Fibroblast of lung (primary cell): ENCODE measurements around the gene KITLG. TPM values are rescaled to one million over a fixed set of nuclear protein-coding genes. Genes with fewer than 3 reads are reported as not detected.

Source experiments
- DNase-seq, 2 donors: peaks; one replicate each; pipeline versions ENCODE4 v3.0.0 to v3.0.0-alpha.2; 2010; ENCODE audit warnings: low read depth in 2 of 2
- H2AFZ ChIP-seq: 2 replicates; pipeline ENCODE4 v1.5.1; 2012; ENCODE audit warnings: low read length, control low read depth, inconsistent platforms
- H3K27ac ChIP-seq: 2 replicates; pipeline ENCODE4 v1.5.1; 2011; ENCODE audit warnings: low read length, control low read depth; ENCODE audit not compliant: insufficient read depth
- H3K27me3 ChIP-seq: 2 replicates; pipeline ENCODE4 v1.5.1; 2011; ENCODE audit warnings: mild to moderate bottlenecking, low read length; ENCODE audit not compliant: control insufficient read depth, insufficient read depth
- H3K36me3 ChIP-seq: 2 replicates; pipeline ENCODE4 v1.5.1; 2011; ENCODE audit warnings: low read length; ENCODE audit not compliant: control insufficient read depth, insufficient read depth
- H3K4me1 ChIP-seq: 2 replicates; pipeline ENCODE4 v1.5.1; 2011; ENCODE audit warnings: low read length; ENCODE audit not compliant: control insufficient read depth, insufficient read depth; ENCODE audit errors: extremely low read depth
- H3K4me2 ChIP-seq: 2 replicates; pipeline ENCODE4 v1.5.1; 2011; ENCODE audit warnings: low read length, control low read depth; ENCODE audit not compliant: insufficient read depth; ENCODE audit errors: extremely low read depth
- H3K4me3 ChIP-seq, 4 experiments: fragments of 200-600 bp in 1 of 4; sonication (generic) in 1 of 4; replicated peaks in 1 of 4; 2 replicates each; pipeline ENCODE4 v1.5.1; 2011 to 2016; ENCODE audit warnings: low read length in 4 of 4, low read depth in 3 of 4, mild to moderate bottlenecking in 3 of 4, control low read depth in 2 of 4, inconsistent platforms in 1 of 4, mixed read lengths in 1 of 4; ENCODE audit not compliant: insufficient read depth in 1 of 4; ENCODE audit errors: control extremely low read depth in 1 of 4
- H3K79me2 ChIP-seq: 2 replicates; pipeline ENCODE4 v1.5.1; 2012; ENCODE audit warnings: mild to moderate bottlenecking, low read length, inconsistent platforms; ENCODE audit not compliant: control insufficient read depth, insufficient read depth
- H3K9ac ChIP-seq: 2 replicates; pipeline ENCODE4 v1.5.1; 2011; ENCODE audit warnings: mild to moderate bottlenecking, low read length, control low read depth; ENCODE audit not compliant: insufficient read depth
- H3K9me3 ChIP-seq: 2 replicates; pipeline ENCODE4 v1.5.1; 2012; ENCODE audit warnings: low read depth, low read length; ENCODE audit not compliant: control insufficient read depth, insufficient read depth
- H4K20me1 ChIP-seq: 2 replicates; pipeline ENCODE4 v1.5.1; 2011; ENCODE audit warnings: low read length; ENCODE audit not compliant: control insufficient read depth, insufficient read depth; ENCODE audit errors: extremely low read depth
- EZH2 ChIP-seq: IDR thresholded peaks from 2 replicates; pipeline ENCODE4 v1.5.1; 2012; ENCODE audit warnings: low read length, control low read depth, mild to moderate bottlenecking; ENCODE audit errors: missing control alignments
- polyA plus RNA-seq, 2 donors: library from polyadenylated mRNA; depleted of rRNA in 1 of 2; stranded (reverse) in 1 of 2; unstranded in 1 of 2; fragments of >200 nt; gene quantifications; 2 replicates each; pipeline ENCODE4 v1.2.1, GENCODE V29; 2011 to 2012; ENCODE audit warnings: missing spikeins in 1 of 2
- total RNA-seq: library from RNA; depleted of rRNA; stranded (reverse); fragments of >200 nt; gene quantifications from 2 replicates; pipeline ENCODE4 v1.2.1, GENCODE V29; 2014
- TF ChIP-seq, protein P1 (sequence below), 2 donors: IDR thresholded peaks in 1 of 2; conservative IDR thresholded peaks in 1 of 2; 1 replicate in 1 of 2; 2 replicates in 1 of 2; pipeline ENCODE4 v1.5.1; 2011 to 2012; ENCODE audit warnings: low read length in 2 of 2, control low read depth in 1 of 2, inconsistent platforms in 1 of 2, low read depth in 1 of 2, mild to moderate bottlenecking in 1 of 2

KITLG gene
- total and polyA plus RNA-seq, 2 donors (not counting 1 experiment from before 2014, with no cell fraction given): 64.6 to 132 TPM

DNA sequence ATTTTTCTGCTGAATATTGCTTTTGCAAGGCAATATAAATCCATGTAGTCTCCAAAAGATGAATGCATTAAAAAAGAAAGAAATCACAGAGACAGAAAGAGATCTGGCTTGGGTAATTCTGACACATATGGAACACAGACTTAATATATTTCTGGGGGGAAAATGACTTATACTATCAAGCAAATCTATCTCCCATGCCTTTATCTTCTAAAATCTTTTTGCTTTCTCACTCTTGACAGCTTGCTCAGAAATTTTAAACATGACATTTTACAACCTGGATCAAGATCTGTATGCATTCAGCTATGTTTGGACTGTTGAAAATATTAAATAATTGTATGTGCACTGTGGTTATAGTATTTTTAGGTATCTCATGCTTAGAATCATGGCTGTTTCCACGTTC lies 73.0 kb downstream of the KITLG start:
- no peaks in the 10 kb centered on the region for H3K9me3 ChIP-seq
- no peak for DNase-seq
- peaks cover 5% of the 10 kb centered on the region for H3K4me1 ChIP-seq
- peaks cover 6% of the 10 kb centered on the region for H3K79me2 ChIP-seq
- H3K4me2 ChIP-seq: no peak overlapping the region
- H3K4me3 ChIP-seq: no peak overlapping the region
- H3K36me3 ChIP-seq: peaks cover 5% of the 10 kb centered on the region
- no peaks in the 10 kb centered on the region for H4K20me1 ChIP-seq
- H3K27me3 ChIP-seq: no peaks in the 10 kb centered on the region
- H2AFZ ChIP-seq: no peak overlapping the region
- H3K9ac ChIP-seq: no peak overlapping the region
- TF ChIP-seq, protein P1, sequence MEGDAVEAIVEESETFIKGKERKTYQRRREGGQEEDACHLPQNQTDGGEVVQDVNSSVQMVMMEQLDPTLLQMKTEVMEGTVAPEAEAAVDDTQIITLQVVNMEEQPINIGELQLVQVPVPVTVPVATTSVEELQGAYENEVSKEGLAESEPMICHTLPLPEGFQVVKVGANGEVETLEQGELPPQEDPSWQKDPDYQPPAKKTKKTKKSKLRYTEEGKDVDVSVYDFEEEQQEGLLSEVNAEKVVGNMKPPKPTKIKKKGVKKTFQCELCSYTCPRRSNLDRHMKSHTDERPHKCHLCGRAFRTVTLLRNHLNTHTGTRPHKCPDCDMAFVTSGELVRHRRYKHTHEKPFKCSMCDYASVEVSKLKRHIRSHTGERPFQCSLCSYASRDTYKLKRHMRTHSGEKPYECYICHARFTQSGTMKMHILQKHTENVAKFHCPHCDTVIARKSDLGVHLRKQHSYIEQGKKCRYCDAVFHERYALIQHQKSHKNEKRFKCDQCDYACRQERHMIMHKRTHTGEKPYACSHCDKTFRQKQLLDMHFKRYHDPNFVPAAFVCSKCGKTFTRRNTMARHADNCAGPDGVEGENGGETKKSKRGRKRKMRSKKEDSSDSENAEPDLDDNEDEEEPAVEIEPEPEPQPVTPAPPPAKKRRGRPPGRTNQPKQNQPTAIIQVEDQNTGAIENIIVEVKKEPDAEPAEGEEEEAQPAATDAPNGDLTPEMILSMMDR (conservative IDR thresholded peaks at IDR 0.05 in 1 of 2, IDR thresholded peaks at IDR 0.05 in 1 of 2; ENCODE audit: low read depth in 1 of 2, low read length in 2 of 2): no peak
- TF ChIP-seq EZH2: no peak
- no peak overlapping the region for H3K27ac ChIP-seq

DNA sequence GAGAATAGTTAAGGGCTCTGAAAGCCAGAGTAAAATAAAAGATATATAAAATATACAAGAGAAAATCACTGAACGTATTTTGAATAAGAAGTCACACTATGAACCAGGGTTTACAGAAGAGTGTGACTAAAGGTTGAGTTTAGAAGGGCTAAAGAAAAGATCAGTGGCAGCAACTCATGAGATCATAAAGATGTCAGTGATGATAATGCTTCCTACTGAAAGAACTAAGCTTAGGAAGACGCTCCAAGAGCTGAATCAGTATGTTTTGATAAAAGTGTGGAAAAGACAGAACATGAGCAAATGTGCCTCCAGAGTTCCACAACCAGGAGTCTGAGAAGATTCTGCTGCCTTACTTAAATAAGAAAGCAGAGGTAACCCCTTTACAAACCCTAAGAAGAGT lies 74.6 kb downstream of the KITLG start:
- Histone ChIP-seq H3K9me3 (no peaks in the 10 kb centered on the region), H3K36me3 (peaks cover 5% of the 10 kb centered on the region), H3K4me2 (no peak overlapping the region), H3K27ac (no peak overlapping the region), H3K4me3 (no peak overlapping the region), H2AFZ (no peak overlapping the region), H4K20me1 (no peaks in the 10 kb centered on the region), H3K9ac (no peak overlapping the region), H3K27me3 (no peaks in the 10 kb centered on the region), H3K79me2 (peaks cover 4% of the 10 kb centered on the region), H3K4me1 (peaks cover 5% of the 10 kb centered on the region)
- TF ChIP-seq, protein P1 (conservative IDR thresholded peaks at IDR 0.05 in 1 of 2, IDR thresholded peaks at IDR 0.05 in 1 of 2; ENCODE audit: low read depth in 1 of 2, low read length in 2 of 2): no peak
- no peak for TF ChIP-seq EZH2
- DNase-seq: no peak

DNA sequence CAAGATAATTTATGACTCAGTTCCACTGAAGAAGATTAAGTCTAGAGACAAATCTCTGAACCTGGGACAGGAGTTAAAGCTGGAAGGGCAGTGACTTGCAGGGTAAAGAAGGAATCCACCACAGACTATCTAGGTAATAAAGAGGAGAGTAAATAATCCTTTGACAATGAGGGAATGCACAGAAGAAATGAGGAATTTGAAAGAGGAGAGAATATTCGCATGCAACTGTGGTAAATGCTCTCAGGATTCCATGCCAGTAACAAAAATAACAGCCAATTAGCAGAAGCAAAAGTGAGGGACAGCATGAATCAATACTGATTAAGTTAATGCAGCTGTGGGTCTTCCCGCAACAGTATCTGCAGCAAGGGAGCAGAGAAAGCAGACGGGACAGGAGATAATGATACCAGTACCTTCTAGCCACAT lies 77.0 kb downstream of the KITLG start:
- no peak overlapping the region for H3K4me2 ChIP-seq
- peaks cover 2% of the 10 kb centered on the region for H3K36me3 ChIP-seq
- peaks cover under 1% of the 10 kb centered on the region for H3K79me2 ChIP-seq
- DNase-seq: peak in 1 of 2 donors; percentile 26
- TF ChIP-seq, protein P1 (conservative IDR thresholded peaks at IDR 0.05 in 1 of 2, IDR thresholded peaks at IDR 0.05 in 1 of 2; ENCODE audit: low read depth in 1 of 2, low read length in 2 of 2): no peak
- TF ChIP-seq EZH2: no peak
- no peak overlapping the region for H3K27ac ChIP-seq
- H3K9ac ChIP-seq: no peak overlapping the region
- H3K4me1 ChIP-seq: peaks cover 2% of the 10 kb centered on the region
- no peaks in the 10 kb centered on the region for H3K9me3 ChIP-seq
- no peaks in the 10 kb centered on the region for H3K27me3 ChIP-seq
- no peaks in the 10 kb centered on the region for H4K20me1 ChIP-seq
- H3K4me3 ChIP-seq: no peak overlapping the region
- no peak overlapping the region for H2AFZ ChIP-seq
